Measurements from ENCODE around the gene TRAF3.

DNA sequence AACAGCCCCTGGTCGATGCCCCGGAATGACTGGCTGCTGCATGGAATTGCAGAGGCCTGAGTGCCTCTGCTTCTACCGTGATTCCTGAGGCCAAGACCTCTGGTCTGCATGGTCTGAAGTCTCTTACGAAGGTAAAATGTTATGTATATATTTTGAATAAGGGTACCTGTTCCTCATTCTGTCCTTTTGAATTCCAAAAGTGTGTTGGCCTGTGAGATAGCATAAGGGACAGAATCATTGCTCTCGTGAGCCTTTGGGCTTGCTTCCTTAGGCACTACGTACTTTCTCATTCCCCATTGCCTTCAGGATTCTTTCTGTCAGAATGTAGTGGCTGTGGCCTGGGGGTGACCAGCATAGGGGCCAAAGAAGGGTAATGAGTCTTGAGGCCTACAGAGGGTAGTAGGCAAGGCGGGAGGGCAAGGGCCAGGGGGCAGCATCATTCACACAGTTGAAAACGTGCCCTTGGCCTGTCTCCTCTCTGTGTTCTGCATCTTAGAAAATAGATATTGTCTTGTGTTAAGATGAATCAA, 19.5 kb downstream of the TRAF3 start:
- no peak for TF ChIP-seq CTCF (IDR thresholded peaks at IDR 0.05; ENCODE audit: insufficient read depth, low read length, poor library complexity, severe bottlenecking)
- no peak for TF ChIP-seq EZH2phosphoT487 (conservative IDR thresholded peaks at IDR 0.05; ENCODE audit: low read length)
